Stomach (tissue), 4 donors: ENCODE results near the gene SH3BP4.

Source experiments
- EP300 ChIP-seq: sonication (generic); formaldehyde crosslinking; IDR thresholded peaks from one replicate; pipeline ENCODE4 v1.6.1; 2017; ENCODE audit warnings: antibody characterized with exemption
- TF ChIP-seq, protein P1 (sequence below), 7 experiments: fragments of 450-650 bp in 4 of 7; fragments of 200-600 bp in 3 of 7; sonication (generic) in 3 of 7; IDR thresholded peaks; one replicate each; pipeline ENCODE4 v1.5.1; 2016 to 2019; ENCODE audit warnings: antibody characterized with exemption in 7 of 7, control low read depth in 2 of 7, mild to moderate bottlenecking in 1 of 7

DNA sequence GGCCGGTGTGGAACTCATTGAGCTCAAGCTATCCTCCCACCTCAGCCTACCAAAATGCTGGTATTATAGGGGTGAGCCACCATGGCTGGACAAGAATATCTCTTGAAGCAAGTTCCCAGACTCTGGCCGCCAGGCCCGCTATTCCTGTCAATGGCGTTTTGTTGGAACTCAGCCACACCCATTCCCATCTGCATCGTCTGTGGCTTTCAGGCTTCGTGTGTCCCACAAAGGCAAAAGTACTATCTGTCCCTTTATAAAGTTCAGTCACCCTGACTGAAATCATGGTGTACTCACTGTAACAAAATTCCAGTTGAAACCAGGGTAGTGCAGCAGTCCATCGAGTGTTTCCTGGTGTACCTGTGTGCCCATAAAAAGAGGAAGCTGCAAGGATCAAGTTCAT lies 96.7 kb downstream of the SH3BP4 start:
- TF ChIP-seq, protein P1, sequence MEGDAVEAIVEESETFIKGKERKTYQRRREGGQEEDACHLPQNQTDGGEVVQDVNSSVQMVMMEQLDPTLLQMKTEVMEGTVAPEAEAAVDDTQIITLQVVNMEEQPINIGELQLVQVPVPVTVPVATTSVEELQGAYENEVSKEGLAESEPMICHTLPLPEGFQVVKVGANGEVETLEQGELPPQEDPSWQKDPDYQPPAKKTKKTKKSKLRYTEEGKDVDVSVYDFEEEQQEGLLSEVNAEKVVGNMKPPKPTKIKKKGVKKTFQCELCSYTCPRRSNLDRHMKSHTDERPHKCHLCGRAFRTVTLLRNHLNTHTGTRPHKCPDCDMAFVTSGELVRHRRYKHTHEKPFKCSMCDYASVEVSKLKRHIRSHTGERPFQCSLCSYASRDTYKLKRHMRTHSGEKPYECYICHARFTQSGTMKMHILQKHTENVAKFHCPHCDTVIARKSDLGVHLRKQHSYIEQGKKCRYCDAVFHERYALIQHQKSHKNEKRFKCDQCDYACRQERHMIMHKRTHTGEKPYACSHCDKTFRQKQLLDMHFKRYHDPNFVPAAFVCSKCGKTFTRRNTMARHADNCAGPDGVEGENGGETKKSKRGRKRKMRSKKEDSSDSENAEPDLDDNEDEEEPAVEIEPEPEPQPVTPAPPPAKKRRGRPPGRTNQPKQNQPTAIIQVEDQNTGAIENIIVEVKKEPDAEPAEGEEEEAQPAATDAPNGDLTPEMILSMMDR (IDR thresholded peaks at IDR 0.05), result no peak
- no peak for TF ChIP-seq EP300
